BJ (cell line): Measurements from ENCODE around the gene CINP. TPM values are rescaled to one million over a fixed set of nuclear protein-coding genes. Genes with fewer than 3 reads are reported as not detected.
"Not testable (repeated sequence)": the region's sequence is repeated elsewhere in the genome, so short reads cannot be mapped to it uniquely, and the experiment has no call there.

Source experiments
- CTCF ChIA-PET: fragments of 350-600 bp; formaldehyde crosslinking; extraction: SDS; loops from one replicate; lab custom pipeline; 2021; ENCODE audit warnings: antibody characterized with exemption, inconsistent platforms; lab: Yijun Ruan, JAX
- POLR2A ChIA-PET: fragments of 300-600 bp; sonication (Branson Sonifier 250); formaldehyde crosslinking; extraction: SDS; loops from one replicate; lab custom pipeline; 2021; ENCODE audit warnings: antibody characterized with exemption; lab: Charles Lee
- DNase-seq: peaks from one replicate; pipeline ENCODE4 v3.0.0-alpha.2; 2011; ENCODE audit warnings: low read depth
- H3K27me3 ChIP-seq: 2 replicates; pipeline ENCODE4 v1.6.0; 2011; ENCODE audit warnings: low read length; ENCODE audit not compliant: control insufficient read depth, insufficient read depth
- H3K36me3 ChIP-seq: 2 replicates; pipeline ENCODE4 v1.5.1; 2011; ENCODE audit warnings: low read length; ENCODE audit not compliant: control insufficient read depth, insufficient read depth
- H3K4me3 ChIP-seq: 2 replicates; pipeline ENCODE4 v1.5.1; 2011; ENCODE audit warnings: low read depth, mild to moderate bottlenecking, control low read depth, low read length
- polyA plus RNA-seq: library from polyadenylated mRNA; depleted of rRNA; stranded (reverse); fragments of >200 nt; gene quantifications from 2 replicates; pipeline ENCODE4 v1.2.3, GENCODE V29; 2011
- TF ChIP-seq, protein P1 (sequence below): IDR thresholded peaks from 2 replicates; pipeline ENCODE4 v1.5.1; 2011; ENCODE audit warnings: low read depth, mild to moderate bottlenecking, control low read depth, inconsistent platforms, low read length, moderate library complexity; ENCODE audit not compliant: insufficient read depth

CINP gene
- polyA plus RNA-seq, 1 experiment = 49.1 TPM

DNA sequence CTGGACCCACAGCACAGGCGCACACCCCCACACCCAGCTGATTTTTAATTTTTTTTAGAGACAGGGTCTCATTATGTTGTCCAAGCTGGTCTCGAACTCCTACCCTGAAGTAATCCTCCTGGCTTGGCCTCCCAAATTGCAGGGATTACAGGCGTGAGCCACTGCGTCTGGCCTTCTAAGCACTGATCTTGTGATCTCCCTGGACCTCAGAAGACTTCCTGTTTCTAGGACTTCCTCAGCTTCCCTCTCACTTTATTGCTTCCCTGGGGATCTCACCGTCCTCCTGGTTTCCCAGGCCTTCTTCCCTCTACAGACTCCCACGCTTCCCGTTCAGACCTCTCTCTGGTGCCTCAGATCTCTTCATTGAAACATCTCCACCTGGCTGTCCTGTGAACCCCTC is 29.3 kb downstream of the CINP start:
- TF ChIP-seq, protein P1, sequence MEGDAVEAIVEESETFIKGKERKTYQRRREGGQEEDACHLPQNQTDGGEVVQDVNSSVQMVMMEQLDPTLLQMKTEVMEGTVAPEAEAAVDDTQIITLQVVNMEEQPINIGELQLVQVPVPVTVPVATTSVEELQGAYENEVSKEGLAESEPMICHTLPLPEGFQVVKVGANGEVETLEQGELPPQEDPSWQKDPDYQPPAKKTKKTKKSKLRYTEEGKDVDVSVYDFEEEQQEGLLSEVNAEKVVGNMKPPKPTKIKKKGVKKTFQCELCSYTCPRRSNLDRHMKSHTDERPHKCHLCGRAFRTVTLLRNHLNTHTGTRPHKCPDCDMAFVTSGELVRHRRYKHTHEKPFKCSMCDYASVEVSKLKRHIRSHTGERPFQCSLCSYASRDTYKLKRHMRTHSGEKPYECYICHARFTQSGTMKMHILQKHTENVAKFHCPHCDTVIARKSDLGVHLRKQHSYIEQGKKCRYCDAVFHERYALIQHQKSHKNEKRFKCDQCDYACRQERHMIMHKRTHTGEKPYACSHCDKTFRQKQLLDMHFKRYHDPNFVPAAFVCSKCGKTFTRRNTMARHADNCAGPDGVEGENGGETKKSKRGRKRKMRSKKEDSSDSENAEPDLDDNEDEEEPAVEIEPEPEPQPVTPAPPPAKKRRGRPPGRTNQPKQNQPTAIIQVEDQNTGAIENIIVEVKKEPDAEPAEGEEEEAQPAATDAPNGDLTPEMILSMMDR = no peak
- Histone ChIP-seq H3K4me3 (no peak overlapping the region), H3K36me3 (peaks cover 11% of the 10 kb centered on the region), H3K27me3 (no peaks in the 10 kb centered on the region)
- DNase-seq = no peak
- ChIA-PET POLR2A (no interaction called here), CTCF (interaction anchor here (1.4 kb wide), 1 partner anchor 10 kb away, joined by 3 read pairs; no protein-coding TSS in a partner anchor)

DNA sequence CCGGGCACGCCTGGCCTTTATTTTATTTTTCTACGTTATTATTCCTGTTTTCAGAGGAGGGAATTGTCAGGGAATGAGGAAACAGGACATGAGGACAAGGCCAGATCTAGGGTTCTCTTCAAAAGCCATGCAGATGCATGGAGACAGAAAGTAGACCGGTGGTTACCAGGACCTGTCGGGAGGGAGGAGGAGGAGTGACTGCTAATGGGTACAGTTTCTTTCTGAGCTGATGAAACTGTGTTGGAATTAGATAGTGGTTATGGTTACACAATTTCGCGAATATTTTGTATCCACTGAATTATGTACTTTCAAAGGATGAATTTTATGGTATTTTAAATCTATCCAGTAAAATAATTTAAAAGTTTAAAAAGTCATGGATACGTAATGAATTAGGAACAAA is 31.9 kb downstream of the CINP start:
- DNase-seq = no peak
- CTCF ChIA-PET = interaction anchor here (1.4 kb wide), 1 partner anchor 9 kb away, joined by 7 read pairs; no protein-coding TSS in a partner anchor
- POLR2A ChIA-PET = no interaction called here
- Histone ChIP-seq H3K36me3 (peaks cover 11% of the 10 kb centered on the region), H3K4me3 (no peak overlapping the region), H3K27me3 (no peaks in the 10 kb centered on the region)
- TF ChIP-seq, protein P1 = no peak

DNA sequence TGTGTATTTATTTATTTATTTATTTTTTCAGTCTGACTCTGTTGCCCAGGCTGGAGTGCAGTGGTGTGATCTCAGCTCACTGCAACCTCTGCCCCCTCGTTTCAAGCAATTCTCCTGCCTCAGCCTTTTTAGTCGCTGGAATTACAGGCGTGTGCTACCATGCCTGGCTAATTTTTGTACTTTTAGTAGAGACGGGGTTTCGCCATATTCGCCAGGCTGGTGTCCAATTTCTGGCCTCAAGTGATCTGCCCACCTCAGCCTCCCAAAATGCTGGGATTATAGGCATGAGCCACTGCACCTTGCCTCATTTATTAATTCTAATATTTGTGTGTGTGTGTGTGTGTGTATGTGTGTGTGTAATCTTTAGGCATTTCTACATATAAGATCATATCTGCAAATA is 33.3 kb downstream of the CINP start:
- CTCF ChIA-PET, DNase-seq, H3K27me3 ChIP-seq, H3K4me3 ChIP-seq, POLR2A ChIA-PET: not testable (repeated sequence)
- peaks cover 11% of the 10 kb centered on the region for H3K36me3 ChIP-seq

DNA sequence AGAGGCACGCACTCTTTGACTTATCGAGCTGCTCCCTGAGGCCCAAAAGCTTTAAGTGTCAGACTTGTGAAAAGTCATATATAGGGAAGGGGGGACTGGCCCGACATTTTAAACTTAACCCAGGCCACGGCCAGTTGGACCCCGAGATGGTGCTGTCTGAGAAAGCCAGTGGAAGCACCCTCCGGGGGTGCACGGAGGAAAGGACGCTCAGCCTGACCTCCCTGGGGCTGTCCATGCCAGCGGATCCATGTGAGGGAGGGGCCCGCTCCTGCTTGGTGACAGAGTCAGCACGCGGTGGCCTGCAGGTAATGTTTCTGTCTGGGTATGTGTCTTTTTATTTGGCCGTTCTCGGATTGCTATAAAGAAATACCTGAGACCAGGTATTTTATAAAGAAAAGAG is 36.1 kb downstream of the CINP start:
- ChIA-PET POLR2A (no interaction called here), CTCF (interaction anchor here (1.1 kb wide), 1 partner anchor 364 kb away, joined by 3 read pairs; no protein-coding TSS in a partner anchor)
- DNase-seq = no peak
- Histone ChIP-seq H3K27me3 (no peaks in the 10 kb centered on the region), H3K36me3 (peaks cover 4% of the 10 kb centered on the region), H3K4me3 (no peak overlapping the region)
- TF ChIP-seq, protein P1 = no peak

DNA sequence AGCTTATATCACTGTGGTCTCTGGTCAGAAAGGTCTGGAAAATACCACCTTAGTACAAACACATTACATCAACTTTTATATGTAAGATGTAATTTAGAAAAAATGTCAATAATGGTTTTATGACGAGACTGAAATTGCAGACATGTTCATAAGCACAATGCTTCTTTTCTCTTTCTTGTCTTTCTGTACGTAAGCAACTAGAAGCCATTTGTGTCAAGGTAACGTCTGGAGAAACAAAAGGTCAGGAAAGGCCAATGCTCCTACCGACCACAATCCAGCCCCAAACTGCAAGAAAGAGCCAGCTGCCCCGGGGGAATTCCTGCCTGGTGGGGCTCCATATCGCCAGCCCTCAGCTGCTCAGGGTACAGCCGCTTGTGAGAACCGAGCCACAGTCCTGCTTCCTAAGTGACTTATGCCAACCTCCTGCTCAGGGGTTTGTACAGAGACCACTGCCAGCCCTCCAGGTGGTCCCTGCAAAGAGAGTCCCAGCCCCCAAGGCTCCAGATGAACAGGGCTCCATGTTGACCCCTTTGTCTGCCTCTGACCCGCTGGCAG is 36.8 kb downstream of the CINP start:
- ChIA-PET POLR2A (no interaction called here), CTCF (interaction anchor here (1.1 kb wide), 1 partner anchor 364 kb away, joined by 3 read pairs; no protein-coding TSS in a partner anchor)
- Histone ChIP-seq H3K4me3 (no peak overlapping the region), H3K27me3 (no peaks in the 10 kb centered on the region), H3K36me3 (peaks cover 3% of the 10 kb centered on the region)
- no peak for DNase-seq
- TF ChIP-seq, protein P1 = no peak

DNA sequence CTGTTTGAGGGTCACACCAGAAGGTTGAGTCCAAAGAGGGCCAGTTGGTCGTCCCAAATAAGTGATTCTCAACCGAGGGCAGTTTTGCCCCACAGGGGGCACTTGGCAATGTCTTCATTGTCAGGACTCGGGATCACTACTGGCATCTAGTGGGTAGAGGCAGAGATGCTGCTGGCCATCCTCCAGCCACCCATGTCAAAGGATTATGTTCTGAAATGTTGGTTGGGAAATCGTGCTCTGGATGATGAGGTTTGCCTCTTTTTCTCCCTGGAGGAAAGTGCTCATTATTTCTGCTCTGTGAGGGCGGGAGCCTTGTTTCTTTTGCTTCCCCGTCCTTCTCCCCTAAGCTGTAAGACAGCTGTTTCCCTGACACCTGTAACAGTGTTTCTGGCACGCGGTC is 39.6 kb downstream of the CINP start:
- Histone ChIP-seq H3K36me3 (peaks cover 3% of the 10 kb centered on the region), H3K4me3 (no peak overlapping the region), H3K27me3 (no peaks in the 10 kb centered on the region)
- TF ChIP-seq, protein P1 = peak; percentile 78
- ChIA-PET POLR2A (no interaction called here), CTCF (interaction anchor here (1.4 to 1.5 kb wide), 2 partner anchors 10 to 34 kb away, joined by 4 to 5 read pairs; no protein-coding TSS in a partner anchor)
- peak; percentile 19 for DNase-seq
